NCI-H774 (cell line): ENCODE results near the gene RUNX2.

Experiments
- DNase-seq: peaks from one replicate; lab custom pipeline; 2025; lab: John Stamatoyannopoulos, UW

RUNX2 gene

DNA sequence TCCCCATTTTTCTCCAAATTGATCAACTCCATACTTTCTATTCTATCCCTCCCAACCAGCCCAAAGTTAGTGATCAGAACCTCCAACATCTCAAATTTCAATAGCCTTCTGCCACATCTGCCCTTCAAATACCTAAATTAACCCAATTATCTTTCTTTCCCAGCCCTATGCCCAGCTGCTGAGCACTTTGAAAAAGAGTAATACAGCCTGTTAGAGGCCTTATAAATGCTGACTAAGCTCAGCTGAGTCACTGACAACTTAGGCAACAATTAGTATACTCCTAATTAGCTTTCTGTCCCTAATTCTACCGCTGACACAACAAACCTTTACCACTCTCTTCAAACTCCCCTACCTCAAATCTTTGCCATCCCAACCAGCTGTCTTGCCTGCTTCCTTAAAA lies 23.5 kb downstream of the RUNX2 start:
- DNase-seq: no peak

DNA sequence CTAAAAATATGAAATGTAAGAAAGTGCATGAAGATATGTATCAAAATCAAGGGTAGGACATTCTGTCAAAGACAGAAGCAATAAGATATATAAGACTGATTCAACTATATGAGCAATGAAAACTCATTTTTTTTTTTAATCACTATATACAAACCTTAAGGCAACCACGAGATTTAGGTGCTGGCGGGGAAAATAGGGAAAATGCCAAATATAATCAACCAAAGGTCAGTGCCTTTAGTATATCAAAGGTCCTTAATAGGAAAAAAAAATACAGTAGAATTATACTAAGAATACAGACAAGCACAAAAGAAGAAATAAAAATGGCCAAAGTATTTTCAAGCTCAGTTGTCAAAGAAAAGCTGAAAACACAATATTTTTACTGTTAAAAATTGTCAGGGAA lies 25.5 kb downstream of the RUNX2 start:
- no peak for DNase-seq

DNA sequence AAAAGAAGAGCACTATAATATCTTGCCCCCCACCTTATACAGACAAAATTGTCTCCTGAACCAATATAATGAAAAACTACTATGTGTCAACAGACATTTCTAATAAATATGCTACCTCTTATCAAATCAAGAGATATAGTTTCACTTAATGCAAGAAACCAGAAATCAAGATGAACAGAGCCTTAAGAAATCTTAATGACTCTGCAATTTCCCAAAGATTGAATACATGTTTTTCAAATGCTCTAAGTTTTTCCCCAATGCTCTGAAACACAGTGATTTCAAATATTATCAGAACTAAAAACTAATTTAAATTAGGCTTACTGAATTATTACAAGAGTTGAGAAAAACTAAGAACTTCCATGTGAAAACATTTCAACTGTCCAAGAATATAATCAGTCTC lies 36.3 kb downstream of the RUNX2 start:
- DNase-seq: no peak

DNA sequence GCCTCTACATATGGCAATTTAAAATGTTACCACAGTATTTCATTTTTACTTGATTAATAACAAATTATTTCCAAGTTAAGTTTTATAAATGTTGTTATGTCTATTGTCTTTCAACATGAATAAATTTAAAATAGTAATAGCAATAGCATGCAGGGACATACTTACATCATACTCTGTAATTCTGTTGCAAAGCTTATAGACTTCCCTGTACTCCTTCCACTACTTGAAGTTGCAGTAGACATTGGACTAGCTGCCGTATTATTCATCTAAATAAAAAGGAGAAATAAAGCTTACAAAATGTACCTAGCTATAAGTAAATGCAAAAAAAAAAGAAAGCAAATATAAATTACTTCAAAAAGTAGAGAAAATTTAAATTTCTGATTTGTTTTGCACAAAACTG lies 36.9 kb downstream of the RUNX2 start:
- no peak for DNase-seq

DNA sequence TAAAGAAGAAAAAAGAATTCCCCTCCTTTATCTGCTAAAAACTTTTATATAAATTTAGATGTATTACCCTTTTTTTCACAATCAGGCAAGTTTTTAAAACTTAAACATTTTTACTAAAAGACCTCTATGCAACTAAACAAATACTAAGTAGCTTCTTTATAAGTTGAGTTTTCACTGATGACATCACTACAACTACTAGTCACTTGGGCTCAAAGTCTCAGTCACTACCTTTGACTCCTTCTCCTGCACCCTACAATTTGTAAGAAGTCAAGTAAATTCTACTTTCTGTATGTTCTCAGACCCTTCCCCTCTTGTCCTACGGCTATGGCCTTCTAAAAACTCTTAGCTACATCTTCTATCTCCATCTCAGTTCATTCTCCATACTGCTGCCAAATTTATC lies 38.4 kb downstream of the RUNX2 start:
- no peak for DNase-seq

DNA sequence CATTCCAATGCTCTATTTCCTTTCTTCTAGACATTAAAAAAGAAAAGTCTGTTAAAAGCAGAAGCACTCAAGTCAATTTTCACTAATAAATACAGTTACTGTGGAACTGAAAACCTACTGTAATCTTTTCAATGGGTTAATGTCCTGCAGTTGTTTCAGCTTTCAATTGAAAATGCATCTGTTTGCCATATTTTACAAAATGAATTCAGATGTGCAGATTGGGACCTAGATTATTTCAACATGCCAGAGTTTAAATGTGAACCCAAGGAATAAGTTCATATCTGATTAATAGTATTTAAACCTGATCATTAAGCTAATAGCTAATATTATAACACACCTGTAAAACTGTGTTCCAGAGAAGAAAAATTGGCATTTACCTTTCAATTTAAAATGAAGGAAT lies 39.9 kb downstream of the RUNX2 start:
- DNase-seq: no peak

DNA sequence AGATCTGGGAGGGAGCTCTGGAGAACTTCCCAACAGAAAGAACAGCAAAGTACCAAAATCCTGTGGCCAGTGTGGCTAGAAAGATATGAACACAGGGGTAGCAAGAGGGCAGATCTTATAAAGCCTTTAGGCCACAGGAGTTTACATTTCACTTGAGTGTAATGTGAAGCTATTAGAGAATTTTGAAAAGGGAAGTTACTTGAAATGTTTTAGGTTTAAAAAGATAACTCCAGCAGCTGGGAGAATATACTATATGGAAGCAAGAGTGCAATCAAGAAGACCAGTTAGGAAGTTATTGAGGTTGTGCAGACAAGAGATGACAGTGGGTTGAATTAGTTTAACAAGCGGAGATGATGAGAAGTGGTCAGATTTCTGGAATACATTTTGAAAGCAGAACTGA lies 41.7 kb downstream of the RUNX2 start:
- no peak for DNase-seq

DNA sequence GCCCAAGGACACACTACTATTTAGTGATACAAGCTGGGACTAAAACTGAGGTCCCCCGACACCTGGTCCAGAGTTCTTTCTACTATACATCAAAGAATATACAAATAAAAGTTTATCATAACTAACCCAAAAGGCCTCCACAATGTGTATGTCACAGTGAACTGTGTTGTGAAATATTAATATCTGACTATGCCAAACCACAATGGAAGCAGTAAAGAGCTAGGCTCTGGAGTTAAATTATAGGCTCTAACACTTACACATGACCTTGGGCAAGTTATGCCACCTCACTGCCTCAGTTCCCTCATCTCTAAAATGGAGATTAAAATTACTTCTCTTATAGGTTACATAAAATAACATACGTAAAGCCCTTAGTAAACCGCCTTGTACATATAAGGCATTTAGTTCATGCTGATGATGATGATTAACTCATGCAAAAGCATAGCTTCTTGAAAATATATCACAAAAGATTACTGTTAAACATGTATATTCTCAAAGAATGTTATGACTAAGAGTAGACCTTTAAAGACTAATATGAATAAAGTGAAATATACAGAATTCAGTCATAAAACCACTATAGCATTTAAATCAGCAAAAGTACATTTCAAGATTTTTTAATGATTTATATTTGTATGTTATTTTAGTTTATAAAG lies 43.9 kb downstream of the RUNX2 start:
- DNase-seq: no peak

DNA sequence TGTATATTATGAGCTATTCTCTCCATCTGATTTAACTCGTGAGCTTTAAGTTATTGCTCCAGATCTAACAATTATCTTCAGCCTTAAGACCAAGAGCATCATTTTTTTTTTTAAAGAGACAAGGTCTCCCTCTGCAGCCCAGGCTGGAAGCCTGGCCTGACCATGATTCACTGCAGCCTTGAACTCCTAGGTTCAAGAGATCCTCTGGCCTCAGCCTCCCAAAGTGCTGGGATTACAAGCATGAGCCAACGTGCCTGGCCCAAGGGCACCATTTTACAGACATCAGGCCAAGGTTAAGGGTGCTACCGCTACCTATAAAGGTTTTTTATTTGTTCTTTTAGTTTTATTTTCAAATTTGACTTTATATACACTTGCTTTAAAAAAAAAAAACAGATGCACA lies 47.3 kb downstream of the RUNX2 start:
- no peak for DNase-seq

DNA sequence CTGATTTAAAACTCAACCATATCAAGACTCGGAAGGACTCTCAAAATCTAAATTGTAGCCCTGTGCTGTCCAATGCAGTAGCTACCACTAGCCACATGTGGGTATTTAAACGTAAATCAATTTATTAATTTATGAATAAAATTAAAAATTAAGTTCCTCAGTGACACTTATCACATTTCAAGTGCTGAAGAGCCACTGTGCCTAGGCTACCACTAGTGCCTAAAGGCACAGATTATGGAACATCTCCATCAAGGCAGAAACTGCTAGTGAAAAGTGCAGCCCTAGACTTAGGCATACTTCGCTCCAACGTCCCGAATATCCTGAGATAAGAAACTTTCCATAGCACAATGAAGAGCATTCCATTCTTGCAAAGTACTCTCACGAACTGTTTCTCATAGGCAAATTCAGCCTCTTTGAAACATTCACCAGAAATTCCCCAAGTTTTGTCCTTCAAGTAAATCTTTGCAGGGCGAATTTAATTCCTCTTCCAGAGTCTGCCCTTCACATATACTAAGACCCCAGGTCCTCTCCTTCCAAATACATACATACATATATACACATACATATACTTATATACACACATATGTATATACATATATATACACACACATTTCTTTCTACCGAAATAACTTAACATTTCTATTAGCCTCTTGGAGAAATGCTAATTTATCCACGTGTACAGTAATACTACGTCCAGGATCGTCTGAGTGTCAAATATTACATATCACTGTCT lies 48.3 kb downstream of the RUNX2 start:
- no peak for DNase-seq

DNA sequence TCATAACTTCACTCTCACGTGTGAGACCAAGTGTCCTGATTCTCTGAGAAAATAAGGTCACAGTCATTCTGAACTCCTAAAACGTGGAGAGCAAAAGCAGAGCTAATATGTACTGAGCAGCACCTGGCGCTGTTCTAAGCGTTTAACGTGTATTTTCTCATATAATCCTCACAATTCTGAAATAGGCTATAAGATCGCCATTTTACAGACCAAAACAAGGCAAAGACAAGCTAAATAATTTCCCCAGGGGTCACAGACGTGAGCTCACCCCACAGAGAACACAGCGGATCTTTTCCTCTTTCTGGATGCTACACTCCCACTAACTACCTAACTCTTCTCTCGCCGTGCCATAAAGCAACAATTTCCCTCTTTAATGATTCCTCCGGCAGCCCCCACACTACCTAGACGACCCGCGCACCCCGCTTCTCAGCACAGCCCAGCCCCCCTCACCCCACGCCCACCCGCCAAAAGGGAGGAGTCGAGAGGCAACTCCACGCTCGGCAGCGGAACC lies 49.0 kb downstream of the RUNX2 start:
- no peak for DNase-seq

DNA sequence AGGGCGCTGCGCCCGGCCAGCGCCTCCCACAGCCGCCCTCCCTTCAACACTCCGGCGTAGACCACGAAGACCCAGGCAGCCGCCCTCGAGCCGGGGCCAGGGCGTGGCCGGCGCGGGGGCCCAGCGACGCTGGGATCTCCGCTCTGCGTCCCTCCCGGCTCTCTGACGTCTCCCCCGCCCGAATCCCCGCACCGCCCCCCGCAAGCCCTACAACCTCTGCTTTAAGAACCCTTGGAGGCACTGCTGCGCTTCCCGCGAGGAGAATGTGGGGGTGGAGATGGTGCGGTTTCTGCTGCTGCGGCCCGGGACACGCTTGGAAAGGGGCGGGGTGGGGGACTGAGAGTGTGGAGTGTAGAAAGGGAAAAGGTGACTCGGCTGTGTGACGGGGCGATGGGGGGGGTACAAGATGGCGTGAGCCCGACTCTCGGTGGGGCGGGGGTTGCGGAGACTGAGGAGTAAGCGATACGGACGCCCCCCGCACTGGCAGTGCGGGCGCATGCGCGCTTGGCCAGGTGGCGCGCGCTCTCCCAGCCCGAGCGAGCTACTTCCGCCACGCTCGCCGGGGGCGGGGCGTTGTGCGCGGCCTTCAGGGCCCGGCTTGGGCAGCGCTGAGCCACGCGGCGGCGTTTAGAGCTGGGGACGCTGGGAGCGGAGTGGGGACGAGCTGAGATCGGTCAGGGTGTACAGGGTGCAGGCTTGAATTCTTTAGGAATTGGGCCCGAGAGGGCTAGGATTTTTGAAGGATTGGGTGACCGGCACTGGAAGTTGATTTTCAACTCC lies 49.6 kb downstream of the RUNX2 start, which contains the start of gene SUPT3H:
Gene SUPT3H, minus strand, starts transcription at position 381 of the 780 bp plus-strand sequence.
- peak; percentile 95 for DNase-seq

DNA sequence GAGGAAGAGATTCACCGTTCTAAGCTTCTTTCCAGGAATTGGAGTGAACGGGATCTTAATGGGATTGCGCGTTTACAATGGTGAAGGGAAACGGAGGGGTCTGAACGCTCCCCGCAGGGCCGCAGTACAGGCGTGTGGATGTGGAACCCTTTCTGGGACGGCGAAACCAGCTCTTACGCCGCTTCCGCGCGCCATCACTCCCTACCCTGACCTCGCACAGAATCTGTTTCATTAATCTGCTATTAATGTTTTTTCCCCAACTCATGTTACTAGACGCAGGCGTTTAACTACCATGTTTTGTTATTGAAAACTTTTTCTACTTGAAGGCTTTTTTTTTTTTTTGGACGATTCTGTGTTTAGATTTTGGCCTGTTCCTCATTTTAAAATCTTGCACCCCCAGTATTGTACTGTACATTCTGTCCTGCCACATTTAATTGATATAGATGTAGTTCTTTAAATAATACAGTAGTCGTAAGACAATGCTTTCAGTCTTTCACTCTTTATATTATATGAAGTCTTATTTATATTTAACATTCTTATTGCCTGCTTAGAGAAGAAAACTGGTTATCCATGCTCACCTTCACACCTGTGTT lies 50.3 kb downstream of the RUNX2 start:
- no peak for DNase-seq

DNA sequence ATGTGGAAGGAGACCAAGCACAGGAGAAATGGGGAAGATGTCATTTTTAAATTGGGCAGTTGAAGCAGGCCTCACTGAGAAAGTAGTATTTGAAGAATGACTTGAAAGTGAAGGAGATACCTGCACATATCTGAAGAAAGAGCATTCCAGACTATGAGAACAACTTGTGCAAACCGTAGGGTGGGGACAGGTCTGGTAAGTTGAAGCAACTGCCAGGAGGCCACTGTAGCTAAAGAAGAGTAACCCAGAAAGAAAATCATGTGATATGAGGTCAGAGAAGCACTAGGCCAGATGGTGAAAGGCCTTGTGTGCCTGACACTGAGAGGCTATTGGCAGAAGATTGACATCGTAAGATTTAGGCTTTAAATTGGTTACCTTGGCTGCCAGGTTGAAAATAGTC lies 54.3 kb downstream of the RUNX2 start:
- DNase-seq: no peak

DNA sequence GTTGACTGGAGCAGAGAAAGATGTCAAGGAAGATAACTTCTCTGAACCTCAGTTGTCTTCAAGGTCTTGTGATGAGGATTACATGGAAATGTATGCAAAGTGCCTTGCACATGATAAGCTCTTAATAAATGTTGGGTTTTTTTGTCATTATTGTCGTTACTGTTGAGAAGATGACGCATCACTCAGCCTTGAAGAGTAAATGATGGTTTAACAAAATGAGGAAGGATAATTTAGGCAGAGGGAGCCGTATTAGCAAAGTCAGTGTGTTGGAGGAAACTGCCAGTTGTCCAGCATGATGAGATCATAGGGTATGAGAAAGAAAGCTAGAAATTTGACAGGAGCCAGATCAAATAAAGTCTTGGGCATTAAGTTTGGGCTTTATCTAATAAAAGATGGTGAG lies 58.4 kb downstream of the RUNX2 start:
- DNase-seq: no peak

DNA sequence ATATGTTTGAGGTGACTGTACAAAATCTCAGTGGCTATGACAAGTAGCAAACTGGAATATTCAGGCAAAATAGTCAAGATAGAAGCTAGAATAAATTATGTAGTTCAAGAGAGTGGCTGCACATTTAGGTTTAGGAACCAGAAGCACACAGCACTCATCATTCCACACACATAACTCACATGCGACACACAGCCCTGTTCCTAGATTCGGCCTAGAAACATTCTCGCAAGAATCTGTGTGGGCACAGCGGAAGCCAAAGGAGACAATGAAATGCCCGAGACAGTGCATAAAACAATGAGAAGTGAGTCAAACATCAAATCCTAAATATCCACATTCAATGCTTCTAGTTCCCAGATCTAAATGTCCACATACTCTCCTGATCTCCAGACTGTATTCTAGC lies 59.1 kb downstream of the RUNX2 start:
- no peak for DNase-seq

DNA sequence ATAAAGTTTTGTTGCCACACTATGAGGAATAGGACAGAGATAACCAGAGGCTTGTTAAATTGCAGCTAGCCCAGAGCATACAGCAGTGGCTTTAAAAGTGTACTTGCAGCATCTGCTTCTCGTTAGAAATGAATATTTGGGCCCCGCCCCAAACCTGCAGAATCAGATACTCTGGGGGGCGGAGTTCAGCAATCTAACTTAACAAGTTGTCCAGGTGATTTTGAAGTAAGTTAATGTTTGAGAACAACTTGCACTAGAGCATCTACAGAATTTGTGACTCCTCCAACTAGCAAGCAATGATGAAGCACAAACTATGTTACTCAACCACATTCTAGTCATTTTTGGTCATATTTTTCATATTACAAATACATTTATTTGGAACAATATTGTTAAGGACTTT lies 60.2 kb downstream of the RUNX2 start:
- DNase-seq: no peak

DNA sequence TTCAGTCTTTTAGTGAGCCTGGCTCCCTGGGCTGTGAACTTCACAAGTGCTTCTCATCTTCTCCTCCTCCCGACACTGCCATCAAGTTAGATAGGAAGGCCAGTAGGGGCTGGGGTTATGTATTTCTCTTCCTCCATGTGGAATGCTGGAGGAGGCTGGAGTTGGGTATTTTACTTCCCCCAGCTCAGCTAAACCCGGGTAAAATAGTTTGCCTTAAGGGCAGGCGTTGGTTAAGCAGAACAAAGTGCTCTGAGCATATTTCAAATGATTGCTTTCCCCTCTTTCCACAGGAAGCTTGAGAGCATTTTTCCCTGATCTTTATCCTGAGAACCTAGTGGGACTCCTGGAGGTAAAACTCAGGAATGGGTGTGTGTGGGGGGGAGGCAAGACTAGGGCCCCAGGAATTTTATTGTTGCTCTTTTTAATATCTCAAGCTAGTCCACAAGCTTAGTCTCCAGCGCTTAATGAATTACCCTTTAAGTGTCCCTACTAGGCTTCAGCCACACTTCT lies 66.5 kb downstream of the RUNX2 start:
- no peak for DNase-seq

DNA sequence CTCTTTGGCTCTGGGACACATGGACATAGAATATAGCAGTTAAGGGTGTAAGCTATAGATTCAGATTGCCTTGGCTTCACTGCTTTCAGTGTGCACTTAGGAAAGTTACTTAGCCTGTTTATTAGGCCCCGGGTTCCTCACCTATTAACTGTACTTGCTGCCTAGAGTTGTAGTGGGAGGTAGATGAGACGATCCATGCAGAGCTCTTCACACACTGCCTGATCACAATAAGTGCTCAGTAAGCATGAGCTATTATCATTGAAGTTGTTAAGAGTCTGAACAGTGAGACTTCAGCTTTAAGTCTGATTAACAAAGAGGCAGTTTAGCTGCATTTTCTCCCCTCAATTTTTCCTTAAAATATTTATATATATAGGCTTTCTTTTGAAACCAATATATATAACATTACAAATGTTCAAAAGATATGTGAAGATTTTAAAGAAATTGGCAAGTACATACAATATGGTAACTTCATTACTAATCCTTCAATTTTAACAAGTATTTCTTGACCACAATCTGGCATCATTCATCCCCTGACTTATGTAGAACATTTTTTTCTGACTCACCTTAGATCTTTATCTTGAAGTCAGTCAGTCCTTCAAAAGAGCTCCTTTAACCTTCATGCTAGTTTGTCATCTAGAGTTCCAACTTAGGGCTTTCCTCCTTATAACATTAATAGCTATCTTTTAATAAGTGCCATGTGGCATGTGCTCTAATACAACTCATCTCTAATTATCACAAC lies 70.1 kb downstream of the RUNX2 start:
- no peak for DNase-seq

DNA sequence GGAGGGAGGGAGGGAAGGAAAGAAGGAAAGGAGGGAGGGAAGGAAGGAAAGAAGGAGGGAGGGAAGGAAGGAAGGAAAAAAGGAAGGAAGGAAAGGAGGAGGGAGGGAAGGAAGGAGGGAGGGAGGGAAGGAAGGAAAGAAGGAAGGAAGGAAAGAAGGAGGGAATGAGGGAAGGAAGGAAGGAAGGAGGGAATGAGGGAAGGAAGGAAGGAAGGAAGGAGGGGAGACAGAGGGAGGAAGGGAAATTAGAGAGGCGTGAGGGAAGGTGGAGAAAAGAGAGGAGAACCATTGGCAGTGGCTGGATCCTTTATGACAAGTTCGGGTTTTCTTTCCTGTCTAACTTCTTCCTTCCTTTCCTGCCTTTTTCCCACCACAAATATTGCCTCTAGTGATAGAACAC lies 71.9 kb downstream of the RUNX2 start:
- DNase-seq: no peak

DNA sequence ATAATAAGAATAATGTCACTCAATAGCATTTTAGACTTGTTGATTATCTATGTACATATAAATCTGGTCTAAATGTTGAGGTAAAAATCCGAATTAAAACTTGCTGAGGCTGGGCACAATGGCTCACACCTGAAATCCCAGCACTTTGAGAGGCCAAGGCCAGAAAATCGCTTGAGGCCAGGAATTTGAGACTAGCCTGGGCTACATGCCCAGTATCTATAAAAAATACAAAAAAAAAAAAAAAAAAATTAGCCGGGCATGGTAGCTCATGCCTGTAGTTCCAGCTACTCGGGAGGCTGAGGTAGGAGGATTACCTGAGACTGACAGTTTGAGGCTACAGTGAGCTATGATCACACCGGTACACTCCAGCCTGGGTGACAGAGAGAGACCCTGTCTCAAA lies 83.8 kb downstream of the RUNX2 start:
- no peak for DNase-seq

DNA sequence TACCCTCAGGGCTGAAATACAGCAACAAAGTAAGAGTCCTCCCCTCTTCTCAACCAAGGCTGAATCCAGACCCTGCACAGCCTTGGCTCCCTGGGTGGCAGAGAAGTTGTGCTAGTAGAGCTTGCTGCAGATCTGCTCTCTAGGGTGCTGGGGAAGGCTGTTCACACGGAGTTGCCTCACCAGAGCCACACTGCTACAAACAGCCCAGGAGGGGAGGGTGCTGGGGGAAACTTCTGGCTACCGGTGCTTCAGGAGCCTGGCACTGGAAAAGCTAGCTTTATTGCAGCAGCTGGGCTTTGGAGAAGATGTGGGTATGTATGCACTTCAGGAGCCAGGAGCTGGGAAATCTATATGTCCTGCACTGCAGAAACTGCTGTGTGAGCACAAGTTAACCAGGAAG lies 87.2 kb downstream of the RUNX2 start:
- DNase-seq: no peak
